Suprapubic skin (tissue), 3 donors: ENCODE results near the gene SAA2.

ENCODE experiments used
- CTCF ChIP-seq, 2 donors: fragments of 200-600 bp in 1 of 2; fragments of 450-650 bp in 1 of 2; sonication (generic) in 1 of 2; IDR thresholded peaks; one replicate each; pipeline ENCODE4 v1.5.1; 2016 to 2019; ENCODE audit warnings: antibody characterized with exemption in 2 of 2, mild to moderate bottlenecking in 1 of 2, moderate library complexity in 1 of 2
- EP300 ChIP-seq: sonication (generic); formaldehyde crosslinking; IDR thresholded peaks from one replicate; pipeline ENCODE4 v1.6.1; 2017; ENCODE audit warnings: antibody characterized with exemption

GRCh38 chr11:18253233-18253632 is 4.8 kb upstream of the SAA2 start:
- no peak for TF ChIP-seq CTCF (IDR thresholded peaks at IDR 0.05)
- TF ChIP-seq EP300 = no peak
